GM08714 (cell line): ENCODE results near the gene FHIT.

Experiments used
- H3K4me3 ChIP-seq: fragments of 200-500 bp; sonication (Bioruptor generic); 2 replicates; pipeline ENCODE4 v1.5.1; 2014; ENCODE audit warnings: mild to moderate bottlenecking, low read length, inconsistent platforms
- ZNF274 ChIP-seq: IDR thresholded peaks from 2 replicates; pipeline ENCODE4 v1.6.1; 2012; ENCODE audit warnings: mild to moderate bottlenecking, low read depth, low read length

FHIT gene

DNA sequence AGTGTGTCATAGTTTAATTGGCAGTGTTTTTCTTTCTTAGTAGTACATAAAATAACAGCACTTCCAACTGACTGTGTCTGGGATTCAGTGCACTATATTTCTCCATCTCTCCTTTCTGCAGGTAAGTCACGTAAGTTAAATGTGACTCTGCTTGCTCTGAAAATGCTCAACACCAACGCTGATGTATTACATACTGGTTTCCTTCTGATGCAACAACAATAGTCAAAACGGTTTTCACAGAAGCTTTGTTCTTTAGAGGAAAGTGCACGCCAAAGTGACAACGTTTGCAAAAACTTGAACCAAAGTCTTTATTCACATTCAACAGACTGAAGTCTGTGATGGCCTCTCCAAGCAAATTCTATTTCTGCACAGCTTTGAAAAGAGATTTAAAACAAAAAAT, 1494.3 kb downstream of the FHIT start:
- TF ChIP-seq ZNF274 = no peak
- no peak overlapping the region for H3K4me3 ChIP-seq

DNA sequence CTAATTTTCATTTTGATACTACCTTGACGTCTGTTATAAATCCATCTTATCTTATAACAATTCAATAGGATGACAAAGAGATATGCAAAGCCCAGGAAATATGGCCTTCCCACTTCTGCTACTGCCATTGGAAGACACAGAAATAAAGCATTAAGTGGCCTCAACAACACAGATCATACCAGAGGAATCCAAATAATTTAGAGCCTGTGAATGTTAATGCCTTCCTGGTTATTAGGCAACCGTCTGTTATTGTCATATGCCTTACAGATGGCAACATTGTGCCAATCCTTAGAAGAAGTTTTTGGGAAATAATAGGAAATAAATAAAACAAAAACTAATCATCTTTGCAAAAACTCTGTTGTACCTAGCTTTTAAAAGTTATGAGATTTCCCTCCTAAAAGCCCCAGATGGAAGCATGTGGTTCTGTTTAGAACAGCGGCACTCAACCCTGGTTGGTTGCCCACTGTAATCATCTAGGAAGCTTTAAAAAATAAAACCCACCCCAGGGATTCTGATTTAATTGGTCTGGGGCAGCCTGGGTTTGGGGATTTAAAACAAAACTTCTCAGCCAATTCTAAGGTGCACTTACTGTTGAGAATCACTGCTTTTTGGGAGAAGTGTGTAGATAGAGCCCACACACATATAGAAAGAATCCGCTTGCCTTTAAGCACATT, 1496.7 kb downstream of the FHIT start:
- no peak overlapping the region for H3K4me3 ChIP-seq
- no peak for TF ChIP-seq ZNF274

DNA sequence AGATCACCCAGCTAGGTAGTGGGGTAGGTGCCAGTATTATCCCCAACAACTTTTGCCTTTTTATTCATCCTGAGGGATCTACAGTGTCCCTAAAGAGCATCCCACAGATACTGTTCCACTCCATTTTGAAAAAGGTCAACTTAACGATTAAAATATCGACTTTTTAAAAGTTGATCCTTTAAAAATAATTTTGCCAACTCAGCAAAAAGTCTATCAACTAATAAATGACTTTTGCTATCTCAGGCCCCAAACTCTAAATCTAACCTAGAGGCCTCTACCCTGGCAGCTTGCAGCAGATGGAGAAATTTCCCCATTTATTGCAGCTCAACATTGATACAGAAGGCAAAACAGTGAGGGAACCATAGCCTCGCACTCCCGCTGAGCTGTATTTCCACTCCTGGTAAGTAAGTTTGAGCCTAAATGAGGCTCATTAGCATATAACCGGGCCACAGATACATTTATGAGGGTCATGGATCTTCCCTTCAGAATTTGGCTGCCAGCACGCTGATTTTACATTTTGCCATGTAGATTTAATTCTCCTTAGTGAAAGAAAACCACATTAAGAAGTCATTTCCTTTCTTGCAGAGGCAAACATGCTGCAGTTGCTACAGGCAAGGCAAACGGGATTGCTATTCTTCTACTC, 1497.3 kb downstream of the FHIT start:
- no peak overlapping the region for H3K4me3 ChIP-seq
- no peak for TF ChIP-seq ZNF274

DNA sequence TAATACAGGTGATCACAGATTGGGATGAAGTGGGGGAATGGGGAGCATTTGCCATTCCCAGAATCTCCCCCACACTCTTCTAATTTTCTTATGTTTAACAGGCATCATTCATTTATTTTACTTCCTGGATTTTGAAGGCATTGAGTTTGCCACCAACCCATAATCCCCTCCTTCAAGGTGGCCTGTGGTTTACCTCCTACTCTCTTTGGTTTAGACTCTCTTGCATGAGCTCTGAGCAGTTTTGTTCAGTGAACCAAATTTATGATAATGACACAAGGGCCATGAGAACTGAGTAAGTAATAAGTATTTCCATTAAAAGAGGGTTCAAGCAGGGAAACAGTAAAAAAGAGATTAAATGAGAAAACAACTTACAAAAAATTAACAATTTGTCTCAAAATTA, 1498.3 kb downstream of the FHIT start:
- H3K4me3 ChIP-seq = no peak overlapping the region
- no peak for TF ChIP-seq ZNF274

GRCh38 chr3:59751606-59752005, 1499.6 kb downstream of the FHIT start:
- no peak for TF ChIP-seq ZNF274
- no peak overlapping the region for H3K4me3 ChIP-seq

DNA sequence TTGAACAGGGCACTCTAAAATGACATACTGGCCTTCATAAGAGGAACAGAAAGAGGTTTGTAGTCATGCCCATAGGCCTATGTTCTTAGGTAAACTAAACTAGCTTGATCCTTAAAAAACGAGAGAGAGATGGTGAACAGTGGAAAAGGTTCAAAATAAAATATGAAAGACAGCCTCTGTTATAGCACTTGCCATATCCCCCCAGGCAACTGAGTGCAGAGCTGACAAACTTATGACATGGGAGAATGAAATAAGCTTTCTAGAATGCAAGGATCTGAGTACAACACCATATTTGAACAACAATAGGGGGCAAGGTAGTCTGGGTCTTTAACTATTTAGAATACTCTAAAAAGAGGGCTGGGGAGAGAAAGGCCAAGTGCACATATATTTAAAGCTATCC, 1500.9 kb downstream of the FHIT start:
- no peak for TF ChIP-seq ZNF274
- no peak overlapping the region for H3K4me3 ChIP-seq

DNA sequence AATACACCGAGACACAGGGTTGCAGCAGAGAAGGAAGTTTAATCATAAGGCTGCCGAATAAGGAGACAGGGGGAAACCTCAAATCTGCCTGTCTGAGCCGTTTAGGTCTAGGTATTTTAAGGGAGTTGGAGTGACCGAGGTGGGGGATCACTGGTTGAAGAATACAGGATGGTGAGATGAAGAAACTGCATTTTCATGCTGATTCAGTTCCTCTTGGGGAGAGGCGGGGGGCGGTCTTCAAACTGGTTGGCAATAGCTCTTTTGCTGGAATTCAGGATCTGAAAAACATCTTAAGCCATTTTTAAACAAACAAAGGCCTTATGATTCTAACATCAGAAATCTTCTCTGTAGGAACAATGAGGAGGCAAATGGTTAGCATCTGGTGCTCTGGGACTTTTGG, 1502.0 kb downstream of the FHIT start:
- H3K4me3 ChIP-seq = no peak overlapping the region
- no peak for TF ChIP-seq ZNF274

DNA sequence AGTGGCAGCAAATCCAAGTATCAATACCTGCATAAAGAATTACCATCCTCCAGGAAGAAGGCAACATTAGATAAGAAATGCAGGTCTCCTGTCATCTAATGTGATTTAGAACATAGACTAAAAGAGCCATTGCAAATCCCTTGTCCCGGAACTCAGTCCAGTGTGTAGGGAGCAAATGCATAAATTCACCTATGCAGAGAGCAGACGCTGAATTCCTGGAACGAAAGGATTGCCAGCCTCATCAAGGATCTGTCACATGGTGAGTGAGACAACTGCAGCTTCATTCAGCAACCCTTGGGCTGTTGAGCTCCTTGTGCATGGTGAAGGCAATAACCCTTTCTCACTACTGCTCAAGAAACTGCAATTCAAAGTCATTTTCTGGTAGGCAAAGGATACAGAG, 1504.7 kb downstream of the FHIT start:
- TF ChIP-seq ZNF274 = no peak
- H3K4me3 ChIP-seq = no peak overlapping the region

GRCh38 chr3:59737241-59737640, 1514.0 kb downstream of the FHIT start:
- TF ChIP-seq ZNF274 = no peak
- H3K4me3 ChIP-seq = no peak overlapping the region

DNA sequence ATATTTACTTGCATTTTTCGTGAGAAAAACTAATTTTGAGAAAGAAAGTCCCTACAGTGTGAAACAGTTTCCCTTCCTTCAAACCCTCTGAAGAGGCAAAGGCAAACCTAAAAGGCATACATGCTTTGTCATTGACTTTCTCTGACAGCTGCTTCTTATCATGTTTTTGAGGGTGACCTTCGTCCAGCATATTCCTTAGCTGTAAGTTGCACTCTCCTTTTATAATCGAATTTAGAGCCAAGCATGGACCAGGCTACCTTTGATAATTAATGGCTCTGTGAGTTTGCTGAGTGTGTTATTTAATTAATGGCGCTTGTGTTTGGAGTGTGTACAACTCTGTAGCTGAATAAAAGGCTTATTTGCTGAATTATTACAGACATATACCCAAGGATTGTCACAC, 1517.2 kb downstream of the FHIT start:
- H3K4me3 ChIP-seq = no peak overlapping the region
- TF ChIP-seq ZNF274 = no peak

DNA sequence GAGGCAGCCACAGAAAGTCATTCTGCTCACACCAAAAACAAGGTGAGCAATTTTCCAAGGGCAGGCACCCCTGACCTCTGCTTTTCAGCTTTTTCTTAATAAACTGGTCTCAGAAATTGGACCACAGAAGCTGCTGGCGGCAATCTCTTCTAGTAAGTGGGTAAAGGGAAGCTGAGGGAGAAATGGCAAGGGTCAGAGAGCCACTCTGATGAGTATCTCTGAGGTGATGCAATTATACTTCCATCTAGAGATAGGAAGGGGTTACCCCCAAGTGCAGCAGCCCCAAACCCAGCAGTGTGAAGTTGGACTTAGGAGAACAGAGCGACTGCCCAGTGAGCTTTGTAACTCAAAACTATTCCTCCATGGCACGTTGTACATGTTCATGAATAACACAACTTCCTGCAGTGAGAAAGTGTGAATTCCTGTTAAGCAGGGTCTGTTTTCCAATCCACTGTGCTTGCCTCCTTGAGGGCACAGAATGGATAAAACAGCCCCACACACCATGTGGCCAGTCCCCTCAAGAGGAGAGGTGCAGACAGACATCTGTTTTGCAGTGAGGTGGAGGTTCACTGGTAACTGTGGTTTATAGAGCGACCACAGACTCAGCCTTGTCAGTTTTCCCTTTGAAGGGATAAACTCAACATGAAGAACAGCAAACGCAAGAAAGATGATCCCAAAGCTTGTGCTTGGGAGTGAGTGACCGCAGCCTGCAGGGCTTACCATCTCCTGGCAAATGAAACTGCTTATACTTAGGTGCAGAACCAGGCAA, 1518.0 kb downstream of the FHIT start:
- H3K4me3 ChIP-seq = no peak overlapping the region
- TF ChIP-seq ZNF274 = no peak

DNA sequence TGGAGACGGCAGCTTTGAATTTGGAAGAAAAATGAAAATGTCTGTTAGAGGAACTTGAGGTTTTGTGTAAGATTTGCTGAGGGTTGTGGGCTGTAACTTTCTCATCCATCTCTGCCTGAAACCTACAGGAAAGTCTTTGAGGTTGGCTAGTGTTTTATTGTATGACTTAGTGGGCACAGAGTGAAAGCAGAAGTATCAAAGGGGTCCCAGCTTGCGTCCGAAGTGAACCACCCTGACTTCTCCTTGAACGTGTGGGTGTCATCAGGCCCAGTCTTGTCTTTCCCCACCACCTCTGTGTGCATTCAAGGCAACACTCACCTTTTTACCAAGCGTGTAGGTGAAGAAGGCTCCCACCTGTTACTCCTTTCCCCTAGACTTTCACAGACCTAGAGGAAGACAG, 1519.3 kb downstream of the FHIT start:
- no peak overlapping the region for H3K4me3 ChIP-seq
- no peak for TF ChIP-seq ZNF274

DNA sequence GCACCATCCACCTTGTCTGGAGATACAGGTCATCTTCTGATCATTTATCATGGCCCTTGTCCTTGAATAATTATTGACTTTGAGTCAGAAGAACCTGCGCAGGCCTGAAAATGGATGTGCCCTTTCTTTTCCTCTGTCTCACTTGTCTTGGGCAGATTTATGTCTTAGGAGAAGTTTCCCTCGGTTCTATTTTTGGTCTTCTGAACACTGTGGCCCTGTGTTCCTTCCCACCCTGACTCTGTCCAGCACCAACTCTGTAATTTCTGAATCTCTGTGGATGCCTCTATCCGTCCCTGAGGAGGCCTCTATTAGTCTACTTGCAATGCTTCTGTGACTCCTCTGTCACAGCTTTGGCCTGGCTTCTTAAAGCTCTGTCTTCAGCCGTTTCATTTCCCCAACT, 1520.7 kb downstream of the FHIT start:
- TF ChIP-seq ZNF274 = no peak

DNA sequence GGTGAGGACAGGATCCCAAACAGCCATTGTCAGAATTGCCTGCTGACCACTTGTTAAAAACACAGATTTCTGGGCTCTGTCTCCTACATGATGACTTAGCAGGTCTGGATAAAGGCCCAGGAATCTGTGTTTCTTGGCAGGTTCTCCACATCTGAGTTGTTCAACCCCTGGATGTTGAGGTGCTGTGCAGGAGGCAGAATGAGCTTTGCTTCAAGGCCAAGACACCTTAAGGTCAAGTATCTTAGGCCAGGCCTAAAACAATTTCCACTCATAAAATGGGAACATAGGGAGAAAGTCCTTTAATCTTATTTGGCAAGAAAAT, 1522.7 kb downstream of the FHIT start:
- no peak for TF ChIP-seq ZNF274
- no peak overlapping the region for H3K4me3 ChIP-seq

More for the DNA sequence above, 1520.7 kb downstream of the FHIT start:
- no peak overlapping the region for H3K4me3 ChIP-seq

DNA sequence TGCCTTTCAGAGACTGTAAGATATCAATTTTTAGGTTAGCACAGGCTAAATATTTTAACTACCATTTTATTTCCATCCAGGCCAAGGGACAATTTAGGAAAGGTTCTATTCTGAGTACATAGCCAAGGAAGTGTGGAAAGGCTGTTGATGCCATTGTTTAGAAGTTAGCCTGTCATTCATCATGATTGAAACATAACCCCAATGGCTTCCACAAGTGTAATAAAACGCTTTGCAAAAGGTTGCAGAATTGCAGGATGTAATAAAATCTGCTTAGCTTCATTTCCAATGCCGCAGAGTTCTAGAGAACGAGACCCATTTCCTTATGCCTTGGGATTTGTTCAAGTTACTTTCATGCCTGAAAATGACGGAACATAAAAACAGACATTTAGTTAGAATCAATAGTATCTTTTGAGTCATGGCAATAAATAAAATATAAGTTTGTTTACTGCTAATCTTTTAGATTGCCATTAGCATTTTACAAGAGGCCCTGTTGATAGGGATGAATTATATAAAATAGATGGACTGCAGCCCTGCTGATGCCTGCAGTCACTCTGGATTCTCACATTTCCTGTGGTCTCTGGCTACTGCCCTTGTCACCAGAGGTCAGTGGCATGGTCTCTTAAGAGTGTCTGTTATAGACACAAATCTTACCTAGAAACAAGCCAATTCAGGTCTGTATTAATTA, 1523.2 kb downstream of the FHIT start:
- H3K4me3 ChIP-seq = no peak overlapping the region
- TF ChIP-seq ZNF274 = no peak
